ENCODE measurements around the gene GDF15.

GDF15 gene

DNA sequence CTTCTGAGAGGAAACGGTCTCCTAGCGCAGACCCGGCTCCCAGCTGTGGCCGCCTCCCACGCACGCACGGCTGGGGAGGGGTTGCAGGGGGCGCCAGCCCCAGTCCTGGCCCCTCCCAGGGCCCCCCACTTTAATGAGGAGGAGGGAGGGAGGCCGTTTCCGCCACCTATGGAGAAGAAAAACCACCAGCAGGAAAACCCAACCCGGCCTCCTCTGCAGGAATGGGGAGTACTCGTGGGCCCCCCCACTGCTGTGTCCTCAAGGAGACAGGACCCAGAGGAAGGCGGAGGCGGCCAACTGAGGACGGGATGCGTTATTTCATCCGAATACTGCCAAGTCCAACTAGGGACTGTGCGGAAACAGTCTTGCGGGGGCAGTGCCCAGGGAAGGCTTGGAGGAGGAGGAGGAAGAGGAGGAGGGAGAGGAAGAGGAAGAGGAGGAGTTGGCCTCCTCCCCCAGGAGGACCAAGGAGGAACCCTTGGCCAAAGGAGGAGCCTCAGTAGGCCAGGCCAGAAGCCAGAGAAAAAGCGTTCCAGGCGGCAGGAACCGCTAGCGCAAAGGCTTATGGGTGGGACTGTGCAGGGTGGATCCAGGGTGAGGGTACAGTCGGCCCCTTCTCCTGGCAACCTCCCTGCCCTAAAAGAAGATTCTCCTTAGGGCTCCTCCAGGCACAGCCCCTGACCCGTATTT, 29.4 kb downstream of the GDF15 start (continued):
- TF ChIP-seq, protein P1, sequence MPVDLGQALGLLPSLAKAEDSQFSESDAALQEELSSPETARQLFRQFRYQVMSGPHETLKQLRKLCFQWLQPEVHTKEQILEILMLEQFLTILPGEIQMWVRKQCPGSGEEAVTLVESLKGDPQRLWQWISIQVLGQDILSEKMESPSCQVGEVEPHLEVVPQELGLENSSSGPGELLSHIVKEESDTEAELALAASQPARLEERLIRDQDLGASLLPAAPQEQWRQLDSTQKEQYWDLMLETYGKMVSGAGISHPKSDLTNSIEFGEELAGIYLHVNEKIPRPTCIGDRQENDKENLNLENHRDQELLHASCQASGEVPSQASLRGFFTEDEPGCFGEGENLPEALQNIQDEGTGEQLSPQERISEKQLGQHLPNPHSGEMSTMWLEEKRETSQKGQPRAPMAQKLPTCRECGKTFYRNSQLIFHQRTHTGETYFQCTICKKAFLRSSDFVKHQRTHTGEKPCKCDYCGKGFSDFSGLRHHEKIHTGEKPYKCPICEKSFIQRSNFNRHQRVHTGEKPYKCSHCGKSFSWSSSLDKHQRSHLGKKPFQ (tag by site-specific recombination; IDR thresholded peaks at IDR 0.05): no peak
- TF ChIP-seq, protein P2, sequence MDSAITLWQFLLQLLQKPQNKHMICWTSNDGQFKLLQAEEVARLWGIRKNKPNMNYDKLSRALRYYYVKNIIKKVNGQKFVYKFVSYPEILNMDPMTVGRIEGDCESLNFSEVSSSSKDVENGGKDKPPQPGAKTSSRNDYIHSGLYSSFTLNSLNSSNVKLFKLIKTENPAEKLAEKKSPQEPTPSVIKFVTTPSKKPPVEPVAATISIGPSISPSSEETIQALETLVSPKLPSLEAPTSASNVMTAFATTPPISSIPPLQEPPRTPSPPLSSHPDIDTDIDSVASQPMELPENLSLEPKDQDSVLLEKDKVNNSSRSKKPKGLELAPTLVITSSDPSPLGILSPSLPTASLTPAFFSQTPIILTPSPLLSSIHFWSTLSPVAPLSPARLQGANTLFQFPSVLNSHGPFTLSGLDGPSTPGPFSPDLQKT (IDR thresholded peaks at IDR 0.05; ENCODE audit: borderline replicate concordance, low read depth, low read length): no peak
- TF ChIP-seq KLF16 (tag by site-specific recombination; IDR thresholded peaks at IDR 0.05): no peak
- peak; percentile 82 for TF ChIP-seq ZNF398 (tag by site-specific recombination; IDR thresholded peaks at IDR 0.05)
- TF ChIP-seq ZNF549 (tag by site-specific recombination; IDR thresholded peaks at IDR 0.05): no peak
- no peak for TF ChIP-seq ZSCAN30 (tag by site-specific recombination; IDR thresholded peaks at IDR 0.05)
- TF ChIP-seq ZNF121 (tag by site-specific recombination; IDR thresholded peaks at IDR 0.05): no peak
- no peak for TF ChIP-seq ZNF184 (tag by site-specific recombination; IDR thresholded peaks at IDR 0.05)
- no peak for TF ChIP-seq ZNF366 (tag by site-specific recombination; conservative IDR thresholded peaks at IDR 0.05)
- no peak for TF ChIP-seq ZNF48 (tag by site-specific recombination; IDR thresholded peaks at IDR 0.05)
- TF ChIP-seq ZNF837 (tag by site-specific recombination; IDR thresholded peaks at IDR 0.05): no peak
- no peak for TF ChIP-seq ZBTB10 (tag by site-specific recombination; IDR thresholded peaks at IDR 0.05)
- no peak for TF ChIP-seq ZNF558 (tag by site-specific recombination; IDR thresholded peaks at IDR 0.05)
- TF ChIP-seq ZNF585B (tag by site-specific recombination; IDR thresholded peaks at IDR 0.05): no peak
- TF ChIP-seq ZFP41 (tag by site-specific recombination; IDR thresholded peaks at IDR 0.05; ENCODE audit: borderline replicate concordance): no peak
- TF ChIP-seq PRDM1 (tag by site-specific recombination; IDR thresholded peaks at IDR 0.05): no peak
- no peak for TF ChIP-seq ZNF514 (tag by site-specific recombination; IDR thresholded peaks at IDR 0.05)
- TF ChIP-seq FEZF1 (tag by site-specific recombination; IDR thresholded peaks at IDR 0.05): no peak
- no peak for TF ChIP-seq ZBTB1 (tag by site-specific recombination; IDR thresholded peaks at IDR 0.05)
- no peak for TF ChIP-seq ZNF560 (tag by site-specific recombination; IDR thresholded peaks at IDR 0.05; ENCODE audit: borderline replicate concordance)
- no peak for TF ChIP-seq GLI2 (tag by site-specific recombination; IDR thresholded peaks at IDR 0.05; ENCODE audit: borderline replicate concordance, low read depth)
- TF ChIP-seq ZNF548 (tag by site-specific recombination; IDR thresholded peaks at IDR 0.05): no peak
- no peak for TF ChIP-seq HOXD13 (CRISPR knock-in tag; IDR thresholded peaks at IDR 0.05; ENCODE audit: borderline replicate concordance)
- TF ChIP-seq ZNF16 (tag by site-specific recombination; IDR thresholded peaks at IDR 0.05; ENCODE audit: low read depth): no peak
- TF ChIP-seq ZNF530 (tag by site-specific recombination; IDR thresholded peaks at IDR 0.05; ENCODE audit: low read depth): no peak
- no peak for TF ChIP-seq GFI1B (tag by site-specific recombination; IDR thresholded peaks at IDR 0.05)
- TF ChIP-seq, protein P3, sequence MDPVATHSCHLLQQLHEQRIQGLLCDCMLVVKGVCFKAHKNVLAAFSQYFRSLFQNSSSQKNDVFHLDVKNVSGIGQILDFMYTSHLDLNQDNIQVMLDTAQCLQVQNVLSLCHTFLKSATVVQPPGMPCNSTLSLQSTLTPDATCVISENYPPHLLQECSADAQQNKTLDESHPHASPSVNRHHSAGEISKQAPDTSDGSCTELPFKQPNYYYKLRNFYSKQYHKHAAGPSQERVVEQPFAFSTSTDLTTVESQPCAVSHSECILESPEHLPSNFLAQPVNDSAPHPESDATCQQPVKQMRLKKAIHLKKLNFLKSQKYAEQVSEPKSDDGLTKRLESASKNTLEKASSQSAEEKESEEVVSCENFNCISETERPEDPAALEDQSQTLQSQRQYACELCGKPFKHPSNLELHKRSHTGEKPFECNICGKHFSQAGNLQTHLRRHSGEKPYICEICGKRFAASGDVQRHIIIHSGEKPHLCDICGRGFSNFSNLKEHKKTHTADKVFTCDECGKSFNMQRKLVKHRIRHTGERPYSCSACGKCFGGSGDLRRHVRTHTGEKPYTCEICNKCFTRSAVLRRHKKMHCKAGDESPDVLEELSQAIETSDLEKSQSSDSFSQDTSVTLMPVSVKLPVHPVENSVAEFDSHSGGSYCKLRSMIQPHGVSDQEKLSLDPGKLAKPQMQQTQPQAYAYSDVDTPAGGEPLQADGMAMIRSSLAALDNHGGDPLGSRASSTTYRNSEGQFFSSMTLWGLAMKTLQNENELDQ (tag by site-specific recombination; IDR thresholded peaks at IDR 0.05; ENCODE audit: low read depth): no peak
- TF ChIP-seq, protein P4, sequence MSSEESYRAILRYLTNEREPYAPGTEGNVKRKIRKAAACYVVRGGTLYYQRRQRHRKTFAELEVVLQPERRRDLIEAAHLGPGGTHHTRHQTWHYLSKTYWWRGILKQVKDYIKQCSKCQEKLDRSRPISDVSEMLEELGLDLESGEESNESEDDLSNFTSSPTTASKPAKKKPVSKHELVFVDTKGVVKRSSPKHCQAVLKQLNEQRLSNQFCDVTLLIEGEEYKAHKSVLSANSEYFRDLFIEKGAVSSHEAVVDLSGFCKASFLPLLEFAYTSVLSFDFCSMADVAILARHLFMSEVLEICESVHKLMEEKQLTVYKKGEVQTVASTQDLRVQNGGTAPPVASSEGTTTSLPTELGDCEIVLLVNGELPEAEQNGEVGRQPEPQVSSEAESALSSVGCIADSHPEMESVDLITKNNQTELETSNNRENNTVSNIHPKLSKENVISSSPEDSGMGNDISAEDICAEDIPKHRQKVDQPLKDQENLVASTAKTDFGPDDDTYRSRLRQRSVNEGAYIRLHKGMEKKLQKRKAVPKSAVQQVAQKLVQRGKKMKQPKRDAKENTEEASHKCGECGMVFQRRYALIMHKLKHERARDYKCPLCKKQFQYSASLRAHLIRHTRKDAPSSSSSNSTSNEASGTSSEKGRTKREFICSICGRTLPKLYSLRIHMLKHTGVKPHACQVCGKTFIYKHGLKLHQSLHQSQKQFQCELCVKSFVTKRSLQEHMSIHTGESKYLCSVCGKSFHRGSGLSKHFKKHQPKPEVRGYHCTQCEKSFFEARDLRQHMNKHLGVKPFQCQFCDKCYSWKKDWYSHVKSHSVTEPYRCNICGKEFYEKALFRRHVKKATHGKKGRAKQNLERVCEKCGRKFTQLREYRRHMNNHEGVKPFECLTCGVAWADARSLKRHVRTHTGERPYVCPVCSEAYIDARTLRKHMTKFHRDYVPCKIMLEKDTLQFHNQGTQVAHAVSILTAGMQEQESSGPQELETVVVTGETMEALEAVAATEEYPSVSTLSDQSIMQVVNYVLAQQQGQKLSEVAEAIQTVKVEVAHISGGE (tag by site-specific recombination; conservative IDR thresholded peaks at IDR 0.05; ENCODE audit: low read depth): no peak
